Vagina (tissue), 2 donors: Measurements from ENCODE around the gene SST.

ENCODE experiments used
- CTCF ChIP-seq, 3 experiments: fragments of 450-650 bp in 2 of 3; fragments of 200-600 bp in 1 of 3; sonication (generic) in 1 of 3; IDR thresholded peaks; one replicate each; pipeline ENCODE4 v1.5.1; 2017 to 2019; ENCODE audit warnings: antibody characterized with exemption in 3 of 3, mild to moderate bottlenecking in 2 of 3, moderate library complexity in 2 of 3
- POLR2A ChIP-seq, 2 donors: fragments of 450-650 bp; IDR thresholded peaks; one replicate each; pipeline ENCODE4 v1.6.1; 2017; ENCODE audit warnings: antibody characterized with exemption in 2 of 2, mild to moderate bottlenecking in 2 of 2, moderate library complexity in 2 of 2
- POLR2AphosphoS5 ChIP-seq, 2 donors: sonication (generic); formaldehyde crosslinking; IDR thresholded peaks; one replicate each; pipeline ENCODE4 v1.9.0; 2017; ENCODE audit warnings: antibody characterized with exemption in 2 of 2, mild to moderate bottlenecking in 2 of 2, low read depth in 1 of 2; ENCODE audit not compliant: insufficient read depth in 1 of 2

- TF ChIP-seq CTCF (IDR thresholded peaks at IDR 0.05) (no peak), POLR2A (IDR thresholded peaks at IDR 0.05) (no peak), POLR2AphosphoS5 (IDR thresholded peaks at IDR 0.05; ENCODE audit: insufficient read depth in 1 of 2, low read depth in 1 of 2) (no peak)
These were observed 32.4 kb upstream of the SST start, which contains the start of gene RTP2 for GRCh38 chr3:187702507-187703033.
